Medulla oblongata (tissue), 1 donor: ENCODE measurements around the gene PRICKLE1.
A peak's percentile ranks its signal among the peaks of the same experiment; 100 is the strongest.
"Not testable (repeated sequence)": the region's sequence is repeated elsewhere in the genome, so short reads cannot be mapped to it uniquely, and the experiment has no call there.

Source experiments
- DNase-seq: peaks from one replicate; pipeline ENCODE4 v3.0.0-alpha.2; 2015; ENCODE audit errors: extremely low spot score

Gene PRICKLE1

GRCh38 chr12:42556917-42557316, 32.6 kb downstream of the PRICKLE1 start:
- no peak for DNase-seq

DNA sequence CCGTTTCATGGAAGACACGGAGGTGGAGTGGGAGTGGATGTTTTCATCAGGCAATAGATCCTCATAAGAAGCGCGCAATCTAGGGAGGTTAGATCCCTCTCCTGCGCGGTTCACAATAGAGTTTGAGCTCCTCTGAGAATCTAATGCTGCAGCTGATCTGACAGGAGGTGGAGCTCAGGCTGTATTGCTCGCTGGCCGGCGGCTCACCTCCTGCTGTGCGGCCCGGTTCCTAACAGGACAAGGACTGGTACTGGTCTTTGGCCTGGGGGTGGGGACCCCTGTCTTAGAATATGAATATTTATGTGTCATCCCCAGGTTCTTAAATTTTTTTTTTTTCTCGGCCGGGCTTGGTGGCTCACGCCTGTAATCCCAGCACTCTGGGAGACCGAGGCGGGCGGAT, 36.7 kb downstream of the PRICKLE1 start:
- DNase-seq: no peak

- DNase-seq: no peak
Measured at GRCh38 chr12:42550800-42551199, 38.7 kb downstream of the PRICKLE1 start.

DNA sequence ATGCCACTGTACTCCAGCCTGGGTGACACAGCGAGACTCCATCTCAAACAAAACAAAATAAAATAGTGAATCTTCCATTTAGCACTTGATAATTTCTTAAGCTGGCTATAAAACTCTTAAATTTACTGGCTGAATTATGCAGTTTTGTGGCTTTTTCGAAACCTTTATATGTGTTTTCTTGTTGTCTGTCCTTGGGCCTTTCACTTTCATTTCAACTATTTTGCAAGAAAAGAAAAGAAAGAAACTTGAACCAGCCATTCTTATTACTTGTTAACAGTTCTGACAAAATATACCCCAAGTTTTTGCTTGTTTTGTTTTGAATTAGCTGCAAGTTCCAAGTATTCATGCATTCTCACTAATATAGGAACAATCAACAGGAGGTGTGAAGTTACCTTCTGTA, 42.8 kb downstream of the PRICKLE1 start:
- DNase-seq: no peak

- no peak for DNase-seq
Measured at GRCh38 chr12:42541965-42542364, 47.6 kb downstream of the PRICKLE1 start.

DNA sequence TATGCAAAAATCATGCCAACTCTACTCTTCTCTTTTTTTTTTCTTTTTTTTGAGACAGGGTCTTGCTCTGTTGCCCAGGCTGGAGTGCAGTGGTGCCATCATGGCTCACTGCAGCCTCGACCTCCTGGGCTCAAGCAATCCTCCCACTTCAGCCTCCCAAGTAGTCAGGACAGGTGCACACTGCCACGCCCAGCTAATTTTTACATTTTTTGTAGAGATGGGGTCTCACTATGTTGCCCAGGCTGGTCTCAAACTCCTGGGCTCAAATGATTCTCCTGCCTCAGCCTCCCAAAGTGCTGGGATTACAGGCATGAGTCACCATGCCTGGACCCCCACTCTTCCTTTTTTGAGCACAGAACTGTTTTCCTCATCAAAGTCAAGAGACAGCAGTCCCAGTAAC, 48.2 kb downstream of the PRICKLE1 start:
- not testable (repeated sequence) for DNase-seq

DNA sequence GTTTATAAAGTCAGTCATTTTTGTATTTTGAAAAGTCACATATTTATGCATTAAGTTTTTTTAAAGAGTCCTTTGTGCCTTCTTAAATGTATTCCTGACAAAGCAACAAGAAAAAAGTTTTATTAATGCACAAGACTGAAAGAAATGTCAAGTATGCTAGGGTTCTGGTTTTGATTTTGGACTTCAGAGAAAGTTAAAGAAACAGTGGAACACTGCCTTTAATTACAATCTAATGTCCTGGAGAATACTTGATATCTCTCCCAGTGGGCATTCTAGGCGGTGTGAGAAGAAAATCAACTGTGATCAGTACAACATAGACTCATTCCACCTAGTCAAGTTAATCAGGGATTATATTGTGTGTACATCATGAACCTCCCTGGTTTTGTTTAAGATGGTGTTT, 49.9 kb downstream of the PRICKLE1 start:
- DNase-seq: no peak

DNA sequence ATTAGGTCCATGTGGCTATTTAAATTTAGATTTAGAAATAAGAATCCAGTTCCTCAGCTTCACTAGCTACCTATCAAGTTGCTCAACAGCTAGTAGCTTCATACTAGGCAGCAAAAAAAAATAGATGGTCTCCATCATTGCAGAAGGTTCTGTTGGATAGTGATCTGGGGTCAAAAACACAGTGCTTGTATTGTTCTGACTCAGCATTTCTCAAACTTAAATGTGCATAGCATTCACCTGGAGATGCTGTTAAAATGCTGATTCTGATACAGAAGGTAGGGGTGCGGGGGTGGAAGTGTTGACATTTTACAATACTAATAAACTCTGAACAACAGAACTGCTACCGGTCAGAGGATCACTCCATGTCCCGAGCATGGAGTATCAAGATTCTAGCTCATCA, 51.3 kb downstream of the PRICKLE1 start:
- DNase-seq: no peak

DNA sequence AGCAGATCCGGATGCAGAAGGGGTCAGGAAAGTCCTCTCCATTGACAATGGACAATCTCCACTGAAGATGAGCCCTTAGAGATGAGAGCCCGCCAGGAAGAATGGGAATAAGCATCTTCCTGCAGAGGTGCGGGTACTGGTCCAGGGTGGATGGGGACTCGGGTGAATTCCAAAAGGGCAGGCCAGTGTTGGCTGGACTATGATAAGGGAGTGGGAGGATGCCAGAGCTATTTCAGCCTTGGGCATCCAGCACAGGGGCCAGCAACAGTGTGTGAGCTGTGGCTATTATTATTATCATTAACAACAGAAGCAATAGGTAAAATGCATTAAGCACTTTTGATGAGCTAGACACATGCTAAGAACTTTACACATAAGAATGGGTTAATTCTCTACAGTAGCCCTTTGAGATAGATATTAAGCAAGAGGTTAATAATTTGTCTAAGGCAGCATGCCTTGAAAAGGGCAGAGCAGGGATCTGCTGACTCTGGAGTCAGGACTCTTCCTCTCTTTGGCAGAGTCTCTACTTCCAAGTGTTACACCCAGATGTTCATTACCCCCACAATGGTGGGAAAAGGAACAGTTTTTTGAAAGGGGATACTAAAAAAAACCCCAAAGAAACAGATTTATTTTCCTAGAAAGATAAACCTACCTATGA, 55.2 kb downstream of the PRICKLE1 start:
- no peak for DNase-seq

DNA sequence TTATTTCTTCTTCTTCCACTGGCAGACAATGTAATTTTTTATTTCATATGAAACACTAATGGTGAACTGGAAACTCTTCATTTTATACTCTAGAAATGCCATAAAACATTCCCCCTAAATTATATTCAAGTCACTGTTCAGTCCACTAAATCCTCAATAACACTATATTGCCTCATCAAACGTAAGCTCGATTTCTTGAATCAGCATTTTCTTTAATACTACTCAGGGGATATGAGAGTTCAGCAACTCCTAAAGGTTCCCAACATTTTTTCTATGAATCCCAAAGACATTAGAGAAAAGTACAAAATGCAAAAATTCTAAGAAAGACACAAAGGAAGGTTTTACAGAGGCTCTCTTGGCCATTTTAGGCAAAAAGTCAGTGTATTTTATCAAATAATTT, 59.3 kb downstream of the PRICKLE1 start:
- DNase-seq: no peak

GRCh38 chr12:42525444-42525843, 64.1 kb downstream of the PRICKLE1 start:
- DNase-seq: no peak

GRCh38 chr12:42524716-42525115, 64.8 kb downstream of the PRICKLE1 start:
- DNase-seq: no peak

- DNase-seq: no peak
Measured at GRCh38 chr12:42516573-42516972, 73.0 kb downstream of the PRICKLE1 start.

DNA sequence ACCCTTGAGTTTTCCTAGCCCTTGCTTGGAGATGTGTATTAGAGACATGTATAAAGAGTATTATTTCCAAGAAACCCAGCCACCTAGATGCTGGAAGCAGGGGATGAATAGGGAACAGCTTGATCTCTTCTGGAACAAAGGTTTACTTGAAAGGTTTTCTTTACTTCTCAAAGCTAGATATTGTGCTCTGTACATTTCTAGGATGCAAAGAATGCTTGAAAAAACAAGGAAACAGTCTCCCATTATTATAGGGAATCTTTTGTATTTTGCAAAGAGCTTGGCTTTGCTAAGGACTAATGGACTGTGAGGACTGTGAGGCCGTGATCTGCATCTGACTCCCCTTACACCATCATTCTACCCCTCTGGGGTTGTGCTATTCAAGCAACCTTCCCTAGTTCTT, 77.9 kb downstream of the PRICKLE1 start:
- DNase-seq: no peak

- DNase-seq: no peak
Measured at GRCh38 chr12:42510823-42511222, 78.7 kb downstream of the PRICKLE1 start.

GRCh38 chr12:42508913-42509460, 80.6 kb downstream of the PRICKLE1 start:
- DNase-seq: peak; percentile 15

GRCh38 chr12:42507565-42507964, 82.0 kb downstream of the PRICKLE1 start:
- DNase-seq: no peak

- no peak for DNase-seq
Measured at GRCh38 chr12:42507081-42507480, 82.5 kb downstream of the PRICKLE1 start.

DNA sequence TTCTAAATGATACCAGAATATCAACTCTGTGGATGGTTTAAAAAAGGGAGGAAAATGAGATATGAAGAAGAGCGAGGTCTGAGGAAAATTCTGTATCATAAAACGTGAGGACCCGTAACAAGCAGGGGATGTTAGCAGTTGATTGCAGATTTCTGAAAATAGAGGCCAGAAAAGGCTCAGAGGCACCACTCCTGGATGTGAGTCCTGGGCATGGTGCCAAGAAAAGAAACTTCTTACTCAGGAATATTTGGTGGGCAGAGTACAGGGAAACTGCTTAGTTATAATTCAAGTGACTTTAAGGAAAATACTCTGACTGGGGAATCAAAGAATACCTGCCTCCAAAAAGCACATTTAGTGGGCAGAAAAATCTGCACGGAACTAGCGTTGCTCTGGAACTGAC, 85.5 kb downstream of the PRICKLE1 start:
- peak; percentile 43 for DNase-seq

DNA sequence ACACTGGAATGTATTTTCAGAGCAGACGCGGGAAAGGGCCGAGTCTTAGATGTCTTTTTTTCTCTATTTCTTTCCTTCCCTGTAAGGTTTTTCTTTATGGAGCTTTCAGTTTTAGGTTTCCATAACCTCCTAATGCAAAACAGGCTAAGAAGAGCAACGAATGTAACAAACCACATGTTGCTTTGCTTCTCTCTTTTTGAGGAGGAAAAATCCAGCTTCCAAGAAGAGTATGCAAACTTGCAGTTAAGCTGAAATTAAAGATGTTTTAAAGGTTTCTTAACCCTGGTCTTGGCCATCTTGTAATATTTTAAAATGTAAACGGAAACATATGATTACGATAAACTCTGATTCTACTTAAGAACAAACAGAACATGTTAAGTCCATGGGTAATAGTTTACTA, 86.9 kb downstream of the PRICKLE1 start:
- no peak for DNase-seq

- DNase-seq: no peak
Measured at GRCh38 chr12:42498549-42499247, 90.8 kb downstream of the PRICKLE1 start.

GRCh38 chr12:42496886-42497285, 92.7 kb downstream of the PRICKLE1 start:
- DNase-seq: no peak

- DNase-seq: no peak
Measured at GRCh38 chr12:42495244-42495643, 94.3 kb downstream of the PRICKLE1 start.
